Adrenal gland (tissue), 5 donors: ENCODE results near the gene PEX14.

ENCODE experiments used
- CTCF ChIP-seq, 6 experiments: fragments of 450-650 bp in 4 of 6; fragments of 200-600 bp in 2 of 6; sonication (generic) in 1 of 6; IDR thresholded peaks; 1 replicate in 5 of 6; 2 replicates in 1 of 6; pipeline versions ENCODE4 v1.5.1 to v1.8.0; 2016 to 2021; ENCODE audit warnings: antibody characterized with exemption in 6 of 6, mild to moderate bottlenecking in 2 of 6, moderate library complexity in 1 of 6
- POLR2A ChIP-seq, 2 donors: fragments of 450-650 bp; IDR thresholded peaks; one replicate each; pipeline ENCODE4 v1.6.1; 2017; ENCODE audit warnings: antibody characterized with exemption in 2 of 2, mild to moderate bottlenecking in 2 of 2, moderate library complexity in 1 of 2
- donor health status: DM: no; HTN: no; CAD: no.

- TF ChIP-seq CTCF (IDR thresholded peaks at IDR 0.05): no peak
- no peak for TF ChIP-seq POLR2A (IDR thresholded peaks at IDR 0.05)
Measured at GRCh38 chr1:10675813-10676212, 201.1 kb downstream of the PEX14 start.
